A549 (cell line): ENCODE results near the gene NDUFB11. TPM values are rescaled to one million over a fixed set of nuclear protein-coding genes. Genes with fewer than 3 reads are reported as not detected.

Experiments used
- ATAC-seq, 2 experiments: fragments of 200-7000 bp in 1 of 2; fragments of >200 bp in 1 of 2; cut with Nextera tagmentation in 1 of 2; cut with Tn5 transposase in 1 of 2; 3 replicates each; pipeline versions ENCODE4 v1.8.0 to v1.9.1; 2018 to 2020; ENCODE audit warnings: mild to moderate bottlenecking in 1 of 2, moderate library complexity in 1 of 2
- CTCF ChIA-PET: fragments of 300-600 bp; sonication (Branson Sonifier 250); formaldehyde crosslinking; extraction: SDS; loops from one replicate; lab custom pipeline; 2021; ENCODE audit warnings: antibody characterized with exemption, inconsistent platforms; lab: Yijun Ruan, JAX
- POLR2A ChIA-PET: fragments of 350-600 bp; formaldehyde crosslinking; extraction: SDS; loops from one replicate; lab custom pipeline; 2021; ENCODE audit warnings: antibody characterized with exemption, inconsistent platforms; lab: Yijun Ruan, JAX
- DNase-seq, 2 experiments: peaks; one replicate each; pipeline versions ENCODE4 v3.0.0 to v3.0.0-alpha.2; 2011 to 2016; ENCODE audit warnings: low read depth in 1 of 2, low spot score in 1 of 2
- FAIRE-seq: peaks from 2 replicates; lab custom pipeline; 2011; peaks lifted over from hg19 to GRCh38; lab: Jason Lieb, UNC
- H3K27ac ChIP-seq, 2 experiments: fragments of >200 bp; sonication (Bioruptor Twin); formaldehyde crosslinking; 3 replicates each; pipeline ENCODE4 v1.5.1; 2016 to 2017
- H3K4me1 ChIP-seq: fragments of >200 bp; sonication (Bioruptor Twin); formaldehyde crosslinking; 3 replicates; pipeline ENCODE4 v1.6.1; 2016
- H3K4me2 ChIP-seq: fragments of >200 bp; sonication (Bioruptor Twin); formaldehyde crosslinking; 3 replicates; pipeline ENCODE4 v1.6.1; 2016
- H3K4me3 ChIP-seq: fragments of >200 bp; sonication (Bioruptor Twin); formaldehyde crosslinking; 3 replicates; pipeline ENCODE4 v1.5.1; 2016
- H3K9me3 ChIP-seq: fragments of >200 bp; sonication (Bioruptor Twin); formaldehyde crosslinking; 3 replicates; pipeline ENCODE4 v1.6.1; 2016
- ATOH8 ChIP-seq: fragments of 250-450 bp; sonication (Bioruptor Pico); IDR thresholded peaks from 2 replicates; pipeline ENCODE4 v1.5.0; 2020; ENCODE audit warnings: low read depth, mild to moderate bottlenecking, moderate library complexity
- CBX2 ChIP-seq: fragments of 200-600 bp; sonication (generic); IDR thresholded peaks from 2 replicates; pipeline ENCODE4 v1.6.1; 2016; ENCODE audit warnings: low read depth, mild to moderate bottlenecking, borderline replicate concordance
- CBX8 ChIP-seq: fragments of 200-600 bp; sonication (generic); IDR thresholded peaks from 2 replicates; pipeline ENCODE4 v1.6.1; 2016
- EHF ChIP-seq: fragments of 250-450 bp; sonication (Bioruptor Pico); IDR thresholded peaks from 2 replicates; pipeline ENCODE4 v1.5.0; 2020; ENCODE audit warnings: mild to moderate bottlenecking
- EP300 ChIP-seq, 2 experiments: fragments of >200 bp; sonication (Bioruptor Twin); formaldehyde crosslinking; IDR thresholded peaks; 2 replicates in 1 of 2; 3 replicates in 1 of 2; pipeline ENCODE4 v1.6.1; 2016 to 2017
- HDAC2 ChIP-seq: fragments of 200-600 bp; sonication (generic); IDR thresholded peaks from 2 replicates; pipeline ENCODE4 v1.6.1; 2016
- HEYL ChIP-seq: fragments of 250-450 bp; sonication (Bioruptor Pico); IDR thresholded peaks from 2 replicates; pipeline ENCODE4 v1.8.0; 2021; ENCODE audit warnings: mild to moderate bottlenecking, moderate library complexity
- HMGXB4 ChIP-seq: fragments of 250-450 bp; sonication (Bioruptor Pico); IDR thresholded peaks from 2 replicates; pipeline ENCODE4 v1.5.0; 2021; ENCODE audit warnings: mild to moderate bottlenecking, moderate library complexity, borderline replicate concordance
- HOXA7 ChIP-seq: fragments of 250-450 bp; sonication (Bioruptor Pico); IDR thresholded peaks from 2 replicates; pipeline ENCODE4 v1.5.0; 2020; ENCODE audit warnings: mild to moderate bottlenecking, moderate library complexity
- HOXB5 ChIP-seq: fragments of 250-450 bp; sonication (Bioruptor Pico); IDR thresholded peaks from 2 replicates; pipeline ENCODE4 v1.5.0; 2020; ENCODE audit warnings: mild to moderate bottlenecking, moderate library complexity
- JUN ChIP-seq, 2 experiments: fragments of >200 bp; sonication (Bioruptor Twin); formaldehyde crosslinking; IDR thresholded peaks; 2 replicates in 1 of 2; 3 replicates in 1 of 2; pipeline ENCODE4 v1.6.1; 2016 to 2017
- JUNB ChIP-seq: fragments of >200 bp; sonication (Bioruptor Twin); formaldehyde crosslinking; IDR thresholded peaks from 2 replicates; pipeline ENCODE4 v1.6.1; 2016
- KDM1A ChIP-seq: fragments of 200-600 bp; sonication (generic); IDR thresholded peaks from 2 replicates; pipeline ENCODE4 v1.6.1; 2016; ENCODE audit warnings: low read depth, mild to moderate bottlenecking
- KDM5A ChIP-seq: fragments of 200-600 bp; sonication (generic); IDR thresholded peaks from 2 replicates; pipeline ENCODE4 v1.6.1; 2016; ENCODE audit warnings: antibody characterized with exemption, mild to moderate bottlenecking
- NFE2L2 ChIP-seq: fragments of 150-350 bp; conservative IDR thresholded peaks from 2 replicates; pipeline ENCODE4 v1.6.1; 2014; ENCODE audit warnings: low read length
- NR3C1 ChIP-seq: fragments of >200 bp; sonication (Bioruptor Twin); formaldehyde crosslinking; IDR thresholded peaks from 3 replicates; pipeline ENCODE4 v1.6.1; 2017
- POLR2A ChIP-seq: IDR thresholded peaks from 2 replicates; pipeline ENCODE4 v1.6.1; 2012; ENCODE audit warnings: mild to moderate bottlenecking, low read length
- POLR2AphosphoS2 ChIP-seq: conservative IDR thresholded peaks from 2 replicates; pipeline ENCODE4 v1.6.1; 2012; ENCODE audit warnings: low read length, improper control_type of control experiment, inconsistent platforms
- RARB ChIP-seq: fragments of 250-450 bp; sonication (Bioruptor Pico); IDR thresholded peaks from 2 replicates; pipeline ENCODE4 v1.8.0; 2021; ENCODE audit warnings: mild to moderate bottlenecking, moderate library complexity
- RCOR1 ChIP-seq: fragments of 150-350 bp; IDR thresholded peaks from 2 replicates; pipeline ENCODE4 v1.6.1; 2014; ENCODE audit warnings: antibody characterized with exemption, low read length, low read depth
- REST ChIP-seq: fragments of 200-600 bp; sonication (generic); IDR thresholded peaks from 2 replicates; pipeline ENCODE4 v1.6.1; 2016; ENCODE audit warnings: antibody characterized with exemption, mild to moderate bottlenecking, moderate library complexity
- RFX5 ChIP-seq: fragments of 450-650 bp; IDR thresholded peaks from 2 replicates; pipeline ENCODE4 v1.7.1; 2014; ENCODE audit warnings: antibody characterized with exemption, mild to moderate bottlenecking, moderate library complexity
- RNF2 ChIP-seq: fragments of 200-600 bp; sonication (generic); IDR thresholded peaks from 2 replicates; pipeline ENCODE4 v1.6.1; 2016; ENCODE audit warnings: low read depth, mild to moderate bottlenecking, antibody characterized with exemption, moderate library complexity, borderline replicate concordance
- SMC3 ChIP-seq: fragments of >200 bp; sonication (Bioruptor Twin); formaldehyde crosslinking; IDR thresholded peaks from 3 replicates; pipeline ENCODE4 v1.6.1; 2018; ENCODE audit warnings: inconsistent platforms
- TP53 ChIP-seq: fragments of 250-450 bp; sonication (Bioruptor Pico); IDR thresholded peaks from 2 replicates; pipeline ENCODE4 v1.5.0; 2021; ENCODE audit warnings: mild to moderate bottlenecking, moderate library complexity
- USF2 ChIP-seq: fragments of 450-650 bp; IDR thresholded peaks from 2 replicates; pipeline ENCODE4 v1.6.1; 2014; ENCODE audit warnings: antibody characterized with exemption
- ZC3H11A ChIP-seq: fragments of 450-650 bp; IDR thresholded peaks from 2 replicates; pipeline ENCODE4 v1.6.1; 2014; ENCODE audit warnings: antibody characterized with exemption, mild to moderate bottlenecking
- ZFP36 ChIP-seq: fragments of 450-650 bp; IDR thresholded peaks from 2 replicates; pipeline ENCODE4 v1.6.1; 2014; ENCODE audit warnings: borderline replicate concordance; ENCODE audit not compliant: partially characterized antibody
- ZNF302 ChIP-seq: fragments of 250-450 bp; sonication (Bioruptor Pico); IDR thresholded peaks from 2 replicates; pipeline ENCODE4 v1.9.0; 2021; ENCODE audit warnings: inconsistent platforms, mild to moderate bottlenecking, moderate library complexity
- ZSCAN20 ChIP-seq: fragments of 250-450 bp; sonication (Bioruptor Pico); IDR thresholded peaks from 2 replicates; pipeline ENCODE4 v1.8.0; 2022; ENCODE audit warnings: mild to moderate bottlenecking, moderate library complexity
- WGBS: methylation state at CpG from one replicate; pipeline ENCODE4 v1.1.6; 2017; ENCODE audit errors: missing lambda C conversion rate; 5-methylcytosine and 5-hydroxymethylcytosine counted together
- polyA plus RNA-seq, 4 experiments: library from polyadenylated mRNA; depleted of rRNA in 3 of 4; stranded (reverse); fragments of >200 nt; fragmentation: RNase III in 1 of 4; extraction: RNeasy Plus Mini Kit Qiagen cat#74134 plus additional on column Dnase treatment in 1 of 4; gene quantifications; 2 replicates in 3 of 4; 3 replicates in 1 of 4; pipeline ENCODE4 v1.2.3, GENCODE V29; 2011 to 2017

The NDUFB11 gene
- polyA plus RNA-seq, 2 of the 4 experiments (the other 2 are of a cell fraction) = 84.5 to 147 TPM

GRCh38 chrX:47151435-47151834, 6.9 kb upstream of the NDUFB11 start:
- no peak for TF ChIP-seq RFX5
- TF ChIP-seq HOXA7 = no peak
- no peak for TF ChIP-seq KDM5A
- TF ChIP-seq, all 56 proteins: peak for 0
- Histone ChIP-seq H3K4me2 (no peak overlapping the region), H3K27ac (no peak overlapping the region), H3K9me3 (no peaks in the 10 kb centered on the region), H3K4me3 (no peak overlapping the region), H3K4me1 (peaks cover 7% of the 10 kb centered on the region; the same call in 2 of the 3 replicates)
- ChIA-PET CTCF (no interaction called here), POLR2A (no interaction called here)
- DNase-seq = no peak
- no peak for ATAC-seq
- FAIRE-seq = no peak

- H3K4me2 ChIP-seq = no peak overlapping the region
- ATAC-seq = no peak
- H3K4me1 ChIP-seq = peaks cover 10% of the 10 kb centered on the region; the same call in 2 of the 3 replicates
- no peak overlapping the region for H3K27ac ChIP-seq
- ChIA-PET CTCF (no interaction called here), POLR2A (no interaction called here)
- FAIRE-seq = no peak
- TF ChIP-seq HEYL (CRISPR knock-in tag) (no peak), POLR2A (no peak), REST (no peak), ZSCAN20 (no peak), POLR2AphosphoS2 (no peak), JUN (IDR thresholded peaks at IDR 0.05) (no peak), NR3C1 (no peak), USF2 (no peak), SMC3 (no peak), ZFP36 (no peak), EHF (CRISPR knock-in tag) (no peak), CBX8 (no peak), HOXA7 (no peak), TP53 (no peak), KDM1A (no peak), ZC3H11A (no peak)
- H3K9me3 ChIP-seq = no peaks in the 10 kb centered on the region
- H3K4me3 ChIP-seq = no peak overlapping the region
- WGBS = 60% methylated on average over 2 of the region's 2 CpGs
- no peak for DNase-seq
These were observed 4.4 kb upstream of the NDUFB11 start for GRCh38 chrX:47148946-47149345.

- POLR2A ChIA-PET = no interaction called here
- WGBS = 92% methylated on average over 11 of the region's 12 CpGs
- no peaks in the 10 kb centered on the region for H3K9me3 ChIP-seq
- no peak for ATAC-seq
- peak overlapping the region; percentile 79; the same call in 1 of the 3 replicates for H3K4me3 ChIP-seq
- no peak for DNase-seq
- CTCF ChIA-PET = interaction anchor here (0.6 kb wide), 1 partner anchor 592 kb away, joined by 3 read pairs; no protein-coding TSS in a partner anchor
- FAIRE-seq = peak; percentile 59
- peak overlapping the region; percentile 94 for H3K4me2 ChIP-seq
- peaks cover 17% of the 10 kb centered on the region for H3K4me1 ChIP-seq
- H3K27ac ChIP-seq = peak overlapping the region in 1 of 2 experiments; percentile 97; a peak in 3 of 6 replicates
- TF ChIP-seq RNF2 (no peak), HDAC2 (no peak), RCOR1 (no peak), HMGXB4 (CRISPR knock-in tag) (no peak), NFE2L2 (no peak), RARB (CRISPR knock-in tag) (no peak), ZNF302 (no peak), ATOH8 (no peak), EP300 (IDR thresholded peaks at IDR 0.05) (no peak), HOXB5 (CRISPR knock-in tag) (no peak), JUNB (no peak), SMC3 (no peak), CBX2 (no peak)
These were observed 2.7 kb upstream of the NDUFB11 start for GRCh38 chrX:47146936-47147859.
